GM23338 (cell line): ENCODE measurements around the gene ACVRL1.

Experiments
- CREB1 ChIP-seq: fragments of 250-450 bp; sonication (Bioruptor Pico); IDR thresholded peaks from 2 replicates; pipeline ENCODE4 v1.5.0; 2020; ENCODE audit warnings: low read depth, mild to moderate bottlenecking, moderate library complexity
- CTCF ChIP-seq, 2 experiments: fragments of 200-600 bp in 1 of 2; sonication (generic) in 1 of 2; conservative IDR thresholded peaks; 2 replicates each; pipeline versions ENCODE4 v1.5.1 to v1.6.1; 2016 to 2017; ENCODE audit warnings: antibody characterized with exemption in 2 of 2, low read depth in 2 of 2, mild to moderate bottlenecking in 2 of 2, moderate library complexity in 1 of 2
- ETS1 ChIP-seq: IDR thresholded peaks from 2 replicates; pipeline ENCODE4 v1.6.1; 2016; ENCODE audit warnings: antibody characterized with exemption
- EZH2 ChIP-seq: fragments of 200-600 bp; sonication (generic); IDR thresholded peaks from one replicate; pipeline ENCODE4 v1.8.0; 2017; ENCODE audit warnings: antibody characterized with exemption, mild to moderate bottlenecking, low read depth; ENCODE audit not compliant: unreplicated experiment
- EZH2phosphoT487 ChIP-seq: fragments of 200-600 bp; sonication (generic); IDR thresholded peaks from one replicate; pipeline ENCODE4 v1.8.1; 2018; ENCODE audit warnings: antibody characterized with exemption; ENCODE audit not compliant: unreplicated experiment
- JUNB ChIP-seq: IDR thresholded peaks from one replicate; pipeline ENCODE4 v1.6.1; 2016; ENCODE audit warnings: antibody characterized with exemption; ENCODE audit not compliant: unreplicated experiment
- POLR2AphosphoS5 ChIP-seq: IDR thresholded peaks from 2 replicates; pipeline ENCODE4 v1.6.1; 2016; ENCODE audit warnings: antibody characterized with exemption, low read depth
- REST ChIP-seq: IDR thresholded peaks from one replicate; pipeline ENCODE4 v1.6.1; 2018; ENCODE audit warnings: antibody characterized with exemption; ENCODE audit not compliant: unreplicated experiment
- STAT1 ChIP-seq: IDR thresholded peaks from one replicate; pipeline ENCODE4 v1.6.1; 2016; ENCODE audit warnings: antibody characterized with exemption; ENCODE audit not compliant: unreplicated experiment
- ZNF114 ChIP-seq: fragments of 250-450 bp; sonication (Bioruptor Pico); IDR thresholded peaks from 2 replicates; pipeline ENCODE4 v1.5.0; 2020; ENCODE audit warnings: mild to moderate bottlenecking, moderate library complexity
- ZNF331 ChIP-seq: fragments of 250-450 bp; sonication (Bioruptor Pico); IDR thresholded peaks from 2 replicates; pipeline ENCODE4 v1.5.0; 2020; ENCODE audit warnings: low read depth, mild to moderate bottlenecking, moderate library complexity

GRCh38 chr12:51941604-51942003 is 34.3 kb downstream of the ACVRL1 start:
- TF ChIP-seq ETS1 (no peak), EZH2 (no peak), JUNB (no peak), POLR2AphosphoS5 (no peak), CTCF (conservative IDR thresholded peaks at IDR 0.05; ENCODE audit: low read depth in 2 of 2) (no peak), REST (no peak), EZH2phosphoT487 (no peak), STAT1 (no peak), CREB1 (CRISPR knock-in tag) (no peak), ZNF114 (CRISPR knock-in tag) (no peak), ZNF331 (CRISPR knock-in tag) (no peak)
